Stomach (tissue), 9 donors: ENCODE data around the gene E2F2. TPM values are rescaled to one million over a fixed set of nuclear protein-coding genes. Genes with fewer than 3 reads are reported as not detected.

Source experiments
- DNase-seq, 2 donors: peaks; one replicate each; pipeline versions ENCODE4 v3.0.0 to v3.0.0-alpha.2; 2013 to 2019
- H3K27ac ChIP-seq, 5 donors: fragments of 200-600 bp in 4 of 5; sonication (generic) in 4 of 5; one replicate each; pipeline ENCODE4 v1.5.1; 2013 to 2019; ENCODE audit warnings: mild to moderate bottlenecking in 1 of 5, moderate library complexity in 1 of 5
- H3K27me3 ChIP-seq, 3 donors: fragments of 200-600 bp; sonication (generic); one replicate each; pipeline ENCODE4 v1.5.1; 2017 to 2019; ENCODE audit warnings: mixed run types in 1 of 3
- H3K36me3 ChIP-seq, 4 donors: fragments of 200-600 bp; sonication (generic); 1 replicate in 3 of 4; 2 replicates in 1 of 4; pipeline ENCODE4 v1.5.1; 2016 to 2019
- H3K4me1 ChIP-seq, 4 donors: fragments of 200-600 bp; sonication (generic); one replicate each; pipeline ENCODE4 v1.5.1; 2016 to 2019
- H3K4me3 ChIP-seq, 4 donors: fragments of 200-600 bp; sonication (generic) in 3 of 4; one replicate each; pipeline ENCODE4 v1.5.1; 2016 to 2019; ENCODE audit warnings: mild to moderate bottlenecking in 1 of 4
- H3K9me3 ChIP-seq, 4 donors: fragments of 200-600 bp; sonication (generic); one replicate each; pipeline ENCODE4 v1.5.1; 2016 to 2019
- EP300 ChIP-seq: sonication (generic); formaldehyde crosslinking; IDR thresholded peaks from one replicate; pipeline ENCODE4 v1.6.1; 2017; ENCODE audit warnings: antibody characterized with exemption
- POLR2A ChIP-seq, 4 donors: fragments of 450-650 bp; IDR thresholded peaks; one replicate each; pipeline ENCODE4 v1.6.1; 2016; ENCODE audit warnings: antibody characterized with exemption in 4 of 4, control low read depth in 2 of 4, mild to moderate bottlenecking in 1 of 4, moderate library complexity in 1 of 4
- POLR2AphosphoS5 ChIP-seq, 3 donors: sonication (generic); formaldehyde crosslinking; IDR thresholded peaks; one replicate each; pipeline ENCODE4 v1.6.1; 2016; ENCODE audit warnings: antibody characterized with exemption in 3 of 3
- WGBS, 5 donors: extraction: QIAGEN DNeasy Blood & Tissue Kit in 3 of 5; methylation state at CpG; one replicate each; pipeline versions ENCODE4 v1.1.5 to v1.1.7; 2013 to 2018; 5-methylcytosine and 5-hydroxymethylcytosine counted together
- intact Hi-C: fragments of 100-400 bp; cut with DNase I; formaldehyde crosslinking; loops from one replicate; pipeline ENCODE4 v1.15.1; 2023; ENCODE audit warnings: low total_unique reads
- polyA plus RNA-seq, 3 donors: library from polyadenylated mRNA; stranded (reverse); fragments of 200-250 nt; gene quantifications; one replicate each; pipeline ENCODE4 v1.2.3, GENCODE V29; 2013
- total RNA-seq, 5 donors: library from RNA; depleted of rRNA; stranded (reverse); fragments of >200 nt; gene quantifications; one replicate each; pipeline versions ENCODE4 v1.1.0 to v1.2.3, GENCODE V29; 2014 to 2016
- TF ChIP-seq, protein P1 (sequence below), 7 experiments: fragments of 450-650 bp in 4 of 7; fragments of 200-600 bp in 3 of 7; sonication (generic) in 3 of 7; IDR thresholded peaks; one replicate each; pipeline ENCODE4 v1.5.1; 2016 to 2019; ENCODE audit warnings: antibody characterized with exemption in 7 of 7, control low read depth in 2 of 7, mild to moderate bottlenecking in 1 of 7
- donor health status: healthy with polysubstance abuse.
- donor health status: Bipolar disorder and iron deficiency.
- donor health status: healthy.

The E2F2 gene
- total and polyA plus RNA-seq, 8 donors, result 0.58 to 27.8 (median 2.5) TPM

DNA sequence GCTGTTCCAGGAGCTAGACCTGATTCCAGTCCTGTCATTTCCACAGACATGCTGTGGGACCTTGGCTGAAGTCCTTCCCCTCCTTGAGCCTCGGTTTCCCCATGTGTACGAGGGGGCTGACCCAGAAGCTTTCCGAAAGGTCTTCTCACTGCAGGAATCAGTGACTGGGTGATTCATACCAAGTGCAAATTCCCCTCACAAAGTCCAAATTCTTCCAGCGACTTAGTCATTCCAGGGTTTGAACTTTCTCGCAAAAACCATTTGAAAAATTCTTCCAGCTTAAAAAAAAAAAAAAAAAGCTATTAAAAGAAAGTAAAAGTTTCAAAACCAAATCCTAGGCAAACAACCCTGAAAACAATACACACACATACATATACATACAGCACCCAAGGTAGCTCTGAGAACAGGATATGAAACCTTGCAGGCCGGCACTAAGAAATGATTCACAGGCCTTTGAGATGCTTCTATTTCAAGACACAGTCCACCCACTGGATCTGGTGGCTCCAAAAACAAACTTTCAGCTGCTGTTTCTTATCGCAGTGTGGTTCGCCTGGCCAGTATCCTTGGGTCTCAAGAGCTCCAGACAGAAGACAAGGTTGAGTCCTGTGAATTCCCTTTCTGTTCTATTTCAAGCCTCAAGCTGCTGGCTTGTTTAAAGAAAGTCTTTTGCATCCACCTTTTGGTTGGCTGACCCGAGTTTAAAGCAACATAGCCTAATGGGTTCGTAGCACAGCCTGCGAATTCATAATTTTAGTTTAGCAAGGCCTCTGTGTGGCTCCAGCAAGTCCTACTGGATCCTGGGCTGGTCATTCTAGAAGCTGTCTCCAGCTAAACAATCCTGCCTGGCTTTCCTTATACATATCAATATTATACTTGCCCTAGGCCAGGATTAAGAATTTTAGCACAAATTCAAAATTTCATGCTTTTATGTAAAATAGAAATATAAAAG, 46.3 kb upstream of the E2F2 start:
- 19 to 29% (median 26%) methylated on average over 11 of the region's 11 CpGs for WGBS, 5 donors
- H3K9me3 ChIP-seq, result no peaks in the 10 kb centered on the region
- peak overlapping the region; percentile 37 to 85 (median 76) for H3K27ac ChIP-seq
- H3K4me1 ChIP-seq, result peaks cover 34 to 46% (median 37%) of the 10 kb centered on the region in 4 donors
- no peaks in the 10 kb centered on the region for H3K36me3 ChIP-seq
- intact Hi-C loops, result no loop called here
- TF ChIP-seq POLR2A (IDR thresholded peaks at IDR 0.05), result no peak
- no peak overlapping the region for H3K4me3 ChIP-seq
- peak in 1 of 2 donors; percentile 68 for DNase-seq
- H3K27me3 ChIP-seq, result no peaks in the 10 kb centered on the region

DNA sequence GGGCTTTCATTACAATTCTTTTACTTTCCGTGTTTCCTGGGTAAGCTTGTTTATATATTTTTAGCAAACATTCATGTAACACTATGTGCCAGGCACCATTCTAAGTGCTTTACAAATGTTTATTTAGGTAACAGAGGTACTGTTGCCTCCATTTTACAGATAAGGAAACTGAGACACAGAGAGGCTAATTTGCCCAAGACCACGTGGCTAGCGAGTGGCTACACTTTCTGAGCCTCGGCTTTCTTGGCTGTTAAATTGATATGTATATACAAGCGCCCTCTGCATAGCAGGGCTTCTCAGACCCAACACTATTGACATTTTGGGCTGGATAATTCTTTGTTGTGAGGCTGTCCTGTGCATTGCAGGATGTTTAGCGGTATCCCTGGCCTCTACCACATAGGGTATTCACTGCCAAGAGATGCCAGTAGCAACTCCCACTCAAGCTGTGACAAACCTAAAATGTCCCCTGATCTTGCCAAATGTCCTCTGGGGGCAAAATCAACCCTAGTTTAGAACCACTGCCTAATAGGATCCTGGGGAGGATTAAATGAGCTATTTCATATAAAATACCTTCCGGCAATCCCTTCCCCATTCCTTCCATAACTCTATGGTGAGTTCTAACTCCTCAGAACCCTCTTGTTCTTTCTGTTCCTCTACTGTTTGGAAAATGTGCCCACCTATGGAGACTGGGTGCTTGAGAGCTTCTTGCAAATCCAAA, 45.5 kb upstream of the E2F2 start:
- TF ChIP-seq POLR2AphosphoS5 (IDR thresholded peaks at IDR 0.05) (no peak), POLR2A (IDR thresholded peaks at IDR 0.05) (no peak), EP300 (no peak)
- no peak for DNase-seq
- WGBS, 5 donors, result 38 to 59% (median 47%) methylated on average over 7 of the region's 7 CpGs
- Histone ChIP-seq H3K27me3 (no peaks in the 10 kb centered on the region), H3K27ac (peak overlapping the region; percentile 1 to 85 (median 76)), H3K36me3 (no peaks in the 10 kb centered on the region), H3K4me1 (peaks cover 34 to 46% (median 37%) of the 10 kb centered on the region in 4 donors), H3K4me3 (no peak overlapping the region), H3K9me3 (no peaks in the 10 kb centered on the region)
- intact Hi-C loops, result no loop called here

DNA sequence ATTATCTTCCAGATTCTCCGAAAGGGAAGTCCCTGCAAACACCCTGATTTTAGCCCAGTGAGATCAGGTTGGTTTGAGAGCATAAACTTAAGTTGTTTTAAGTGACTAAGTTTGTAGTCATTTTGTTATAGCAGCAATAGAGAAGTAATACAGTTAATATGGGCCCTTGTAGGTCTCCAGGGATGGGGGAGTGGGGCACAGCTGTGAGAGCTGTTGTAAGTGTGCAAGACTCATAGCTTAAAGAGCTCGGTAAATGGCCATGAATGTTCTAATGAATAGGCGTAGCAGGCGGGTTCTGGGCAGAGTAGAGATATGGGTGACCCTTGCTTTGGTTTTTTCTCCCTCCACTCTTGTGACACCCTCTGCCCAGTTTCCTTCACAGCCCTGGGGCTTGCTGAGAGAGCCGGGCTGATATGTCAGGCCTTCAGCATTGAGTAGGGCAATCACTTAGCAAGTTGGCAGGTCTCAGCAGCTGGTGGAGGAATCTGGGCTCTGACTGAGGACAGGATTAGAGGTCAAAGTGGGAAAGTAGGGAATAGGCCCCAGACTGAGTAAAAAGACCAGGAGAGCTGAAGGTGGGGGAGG, 44.3 kb upstream of the E2F2 start:
- Histone ChIP-seq H3K27ac (peak overlapping the region; percentile 2 to 85 (median 76)), H3K27me3 (no peaks in the 10 kb centered on the region), H3K9me3 (no peaks in the 10 kb centered on the region), H3K4me3 (no peak overlapping the region), H3K36me3 (no peaks in the 10 kb centered on the region), H3K4me1 (peaks cover 34 to 43% (median 37%) of the 10 kb centered on the region in 4 donors)
- DNase-seq, result peak in 1 of 2 donors; percentile 51
- intact Hi-C loops, result no loop called here
- WGBS, 5 donors, result 64 to 78% (median 69%) methylated on average over 5 of the region's 5 CpGs
- TF ChIP-seq POLR2AphosphoS5 (IDR thresholded peaks at IDR 0.05) (no peak), EP300 (no peak), POLR2A (IDR thresholded peaks at IDR 0.05) (no peak)
- TF ChIP-seq, protein P1, sequence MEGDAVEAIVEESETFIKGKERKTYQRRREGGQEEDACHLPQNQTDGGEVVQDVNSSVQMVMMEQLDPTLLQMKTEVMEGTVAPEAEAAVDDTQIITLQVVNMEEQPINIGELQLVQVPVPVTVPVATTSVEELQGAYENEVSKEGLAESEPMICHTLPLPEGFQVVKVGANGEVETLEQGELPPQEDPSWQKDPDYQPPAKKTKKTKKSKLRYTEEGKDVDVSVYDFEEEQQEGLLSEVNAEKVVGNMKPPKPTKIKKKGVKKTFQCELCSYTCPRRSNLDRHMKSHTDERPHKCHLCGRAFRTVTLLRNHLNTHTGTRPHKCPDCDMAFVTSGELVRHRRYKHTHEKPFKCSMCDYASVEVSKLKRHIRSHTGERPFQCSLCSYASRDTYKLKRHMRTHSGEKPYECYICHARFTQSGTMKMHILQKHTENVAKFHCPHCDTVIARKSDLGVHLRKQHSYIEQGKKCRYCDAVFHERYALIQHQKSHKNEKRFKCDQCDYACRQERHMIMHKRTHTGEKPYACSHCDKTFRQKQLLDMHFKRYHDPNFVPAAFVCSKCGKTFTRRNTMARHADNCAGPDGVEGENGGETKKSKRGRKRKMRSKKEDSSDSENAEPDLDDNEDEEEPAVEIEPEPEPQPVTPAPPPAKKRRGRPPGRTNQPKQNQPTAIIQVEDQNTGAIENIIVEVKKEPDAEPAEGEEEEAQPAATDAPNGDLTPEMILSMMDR (IDR thresholded peaks at IDR 0.05), result no peak

DNA sequence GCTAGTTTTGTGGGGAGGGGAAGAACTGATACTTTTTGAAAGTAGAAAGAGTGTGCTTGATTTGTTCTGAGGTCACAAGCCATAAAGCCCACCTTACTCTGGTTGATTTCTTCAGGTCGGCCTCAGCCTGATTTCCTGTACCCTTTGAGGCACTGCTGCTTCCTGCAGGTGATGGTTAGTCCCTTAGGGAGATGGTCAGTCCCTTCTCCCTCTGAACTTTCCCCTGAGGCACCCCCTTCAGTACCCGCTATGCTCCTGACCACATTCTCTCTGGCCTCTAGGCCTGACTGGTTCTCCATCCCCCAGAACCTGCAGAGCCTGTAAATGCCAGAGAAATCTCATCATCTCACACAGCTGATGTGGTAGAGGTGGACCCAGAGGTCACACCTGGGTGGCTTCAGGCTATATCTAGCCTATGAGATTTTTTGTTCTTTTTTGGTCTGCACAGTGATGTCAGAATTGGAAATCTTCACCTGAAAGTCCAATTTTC, 43.3 kb upstream of the E2F2 start:
- TF ChIP-seq, protein P1 (IDR thresholded peaks at IDR 0.05), result no peak
- TF ChIP-seq POLR2AphosphoS5 (IDR thresholded peaks at IDR 0.05) (no peak), EP300 (no peak), POLR2A (IDR thresholded peaks at IDR 0.05) (no peak)
- intact Hi-C loops, result no loop called here

More for the DNA sequence above, 43.3 kb upstream of the E2F2 start:
- H3K4me3 ChIP-seq, result no peak overlapping the region
- H3K27me3 ChIP-seq, result peaks cover 0 to under 1% (median 0%) of the 10 kb centered on the region in 3 donors
- DNase-seq, result no peak
- WGBS, 5 donors, result 85 to 91% (median 87%) methylated on average over 2 of the region's 2 CpGs
- H3K36me3 ChIP-seq, result no peaks in the 10 kb centered on the region
- no peaks in the 10 kb centered on the region for H3K9me3 ChIP-seq
- H3K27ac ChIP-seq, result peak overlapping the region in 1 of 5 donors; percentile 16
- H3K4me1 ChIP-seq, result peaks cover 34 to 44% (median 38%) of the 10 kb centered on the region in 4 donors
